Tibial artery (tissue), 4 donors: Measurements from ENCODE around the gene NTRK3.

ENCODE experiments used
- DNase-seq, 2 donors: peaks; one replicate each; pipeline ENCODE4 v3.0.0-alpha.2; 2019
- H3K27ac ChIP-seq, 2 donors: fragments of 200-600 bp; sonication (generic) in 1 of 2; 1 replicate in 1 of 2; 2 replicates in 1 of 2; pipeline ENCODE4 v1.5.1; 2018 to 2019; ENCODE audit warnings: mild to moderate bottlenecking in 1 of 2
- H3K27me3 ChIP-seq, 2 donors: fragments of 200-600 bp; sonication (generic) in 1 of 2; one replicate each; pipeline versions ENCODE4 v1.5.1 to v1.6.0; 2016 to 2019
- H3K36me3 ChIP-seq, 3 donors: fragments of 200-600 bp; sonication (generic) in 2 of 3; one replicate each; pipeline ENCODE4 v1.5.1; 2016 to 2019; ENCODE audit warnings: mild to moderate bottlenecking in 2 of 3
- H3K4me1 ChIP-seq, 4 donors: fragments of 200-600 bp; sonication (generic) in 2 of 4; 1 replicate in 3 of 4; 2 replicates in 1 of 4; pipeline ENCODE4 v1.5.1; 2016 to 2019
- H3K4me3 ChIP-seq, 2 donors: fragments of 200-600 bp; sonication (generic) in 1 of 2; 1 replicate in 1 of 2; 2 replicates in 1 of 2; pipeline ENCODE4 v1.5.1; 2018 to 2019; ENCODE audit warnings: mild to moderate bottlenecking in 2 of 2
- H3K9me3 ChIP-seq, 3 donors: fragments of 200-600 bp; sonication (generic) in 1 of 3; one replicate each; pipeline ENCODE4 v1.5.1; 2016 to 2019
- CTCF ChIP-seq, 2 experiments: fragments of 200-600 bp in 1 of 2; fragments of 450-650 bp in 1 of 2; IDR thresholded peaks; one replicate each; pipeline ENCODE4 v1.5.1; 2017 to 2019; ENCODE audit warnings: antibody characterized with exemption in 2 of 2, mild to moderate bottlenecking in 1 of 2, moderate library complexity in 1 of 2
- intact Hi-C: fragments of 100-400 bp; cut with DNase I; formaldehyde crosslinking; loops from one replicate; pipeline ENCODE4 v1.15.0; 2023; ENCODE audit warnings: low total_unique reads

The NTRK3 gene

GRCh38 chr15:88061452-88061851 lies 195.1 kb downstream of the NTRK3 start:
- TF ChIP-seq CTCF (IDR thresholded peaks at IDR 0.05): no peak
- no peak overlapping the region for H3K27ac ChIP-seq
- peaks cover 0 to 7% (median 0%) of the 10 kb centered on the region in 4 donors for H3K4me1 ChIP-seq
- intact Hi-C loops: no loop called here
- H3K4me3 ChIP-seq: no peak overlapping the region
- no peaks in the 10 kb centered on the region for H3K27me3 ChIP-seq
- H3K36me3 ChIP-seq: no peaks in the 10 kb centered on the region
- DNase-seq: peak in 1 of 2 donors; percentile 72
- no peaks in the 10 kb centered on the region for H3K9me3 ChIP-seq

GRCh38 chr15:88060383-88060782 lies 196.2 kb downstream of the NTRK3 start:
- Histone ChIP-seq H3K4me1 (peaks cover 0 to 7% (median 0%) of the 10 kb centered on the region in 4 donors), H3K27me3 (no peaks in the 10 kb centered on the region), H3K27ac (no peak overlapping the region), H3K9me3 (no peaks in the 10 kb centered on the region), H3K4me3 (no peak overlapping the region), H3K36me3 (no peaks in the 10 kb centered on the region)
- no peak for DNase-seq
- intact Hi-C loops: no loop called here
- TF ChIP-seq CTCF (IDR thresholded peaks at IDR 0.05): no peak

- Histone ChIP-seq H3K4me1 (peaks cover 0 to 19% (median 0%) of the 10 kb centered on the region in 4 donors), H3K27ac (no peak overlapping the region), H3K9me3 (no peaks in the 10 kb centered on the region), H3K27me3 (no peaks in the 10 kb centered on the region), H3K4me3 (no peak overlapping the region), H3K36me3 (no peaks in the 10 kb centered on the region)
- intact Hi-C loops: no loop called here
- TF ChIP-seq CTCF (IDR thresholded peaks at IDR 0.05): no peak
- no peak for DNase-seq
Observed at GRCh38 chr15:88057836-88058235, 198.7 kb downstream of the NTRK3 start.

GRCh38 chr15:88049506-88049905 lies 207.0 kb downstream of the NTRK3 start:
- Histone ChIP-seq H3K4me1 (peaks cover 0 to 21% (median 2%) of the 10 kb centered on the region in 4 donors), H3K27me3 (no peaks in the 10 kb centered on the region), H3K9me3 (no peaks in the 10 kb centered on the region), H3K36me3 (no peaks in the 10 kb centered on the region), H3K4me3 (no peak overlapping the region), H3K27ac (no peak overlapping the region)
- intact Hi-C loops: no loop called here
- no peak for TF ChIP-seq CTCF (IDR thresholded peaks at IDR 0.05)
- no peak for DNase-seq

GRCh38 chr15:88048755-88049154 lies 207.8 kb downstream of the NTRK3 start:
- Histone ChIP-seq H3K4me3 (no peak overlapping the region), H3K9me3 (no peaks in the 10 kb centered on the region), H3K27me3 (no peaks in the 10 kb centered on the region), H3K36me3 (no peaks in the 10 kb centered on the region), H3K4me1 (peaks cover 0 to 21% (median 2%) of the 10 kb centered on the region in 4 donors), H3K27ac (no peak overlapping the region)
- intact Hi-C loops: no loop called here
- DNase-seq: no peak
- TF ChIP-seq CTCF (IDR thresholded peaks at IDR 0.05): no peak

- no peak for DNase-seq
- H3K27ac ChIP-seq: no peak overlapping the region
- no peak for TF ChIP-seq CTCF (IDR thresholded peaks at IDR 0.05)
- no peaks in the 10 kb centered on the region for H3K36me3 ChIP-seq
- no peaks in the 10 kb centered on the region for H3K27me3 ChIP-seq
- H3K4me1 ChIP-seq: peaks cover 0 to 26% (median 3%) of the 10 kb centered on the region in 4 donors
- H3K9me3 ChIP-seq: no peaks in the 10 kb centered on the region
- intact Hi-C loops: no loop called here
- no peak overlapping the region for H3K4me3 ChIP-seq
Observed at GRCh38 chr15:88048237-88048636, 208.3 kb downstream of the NTRK3 start.
